ENCODE results near the gene GPA33. TPM values are rescaled to one million over a fixed set of nuclear protein-coding genes. Genes with fewer than 3 reads are reported as not detected.

Gene GPA33
- total RNA-seq, 1 experiment from 2014 or later, result not detected

DNA sequence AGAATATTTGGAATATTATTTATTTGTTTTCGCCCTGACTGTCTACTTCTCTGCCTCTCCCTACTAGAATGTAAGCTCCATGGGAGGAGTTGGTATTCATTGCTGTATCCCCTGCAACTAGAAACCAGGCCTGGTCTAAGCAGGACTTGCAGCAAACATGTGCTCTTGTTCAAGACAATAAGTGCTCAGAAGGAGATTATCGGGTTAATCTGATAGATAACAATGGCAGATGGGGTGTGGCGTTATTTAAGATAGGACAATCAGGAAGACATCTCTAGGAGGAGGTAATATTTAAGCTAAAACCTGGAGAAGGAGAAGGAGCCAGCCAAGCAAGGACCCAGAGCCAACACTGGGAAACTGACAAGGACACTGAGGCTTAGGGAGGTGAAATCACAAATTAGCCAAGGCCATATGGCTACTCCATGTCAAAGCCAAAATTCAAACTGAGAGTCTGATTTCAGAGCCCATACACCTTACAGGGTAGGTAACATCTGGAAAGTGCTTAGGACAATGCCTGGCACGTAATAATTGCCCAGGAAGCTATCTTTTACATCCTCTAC, 45.2 kb upstream of the GPA33 start:
- no peak overlapping the region for H2AK5ac ChIP-seq (ENCODE audit: insufficient read length, low read length)
- no peaks in the 10 kb centered on the region for H3K27me3 ChIP-seq (ENCODE audit: insufficient read depth, low read length)
- H3K79me1 ChIP-seq (ENCODE audit: insufficient read depth, low read depth, low read length, poor library complexity, severe bottlenecking), result no peaks in the 10 kb centered on the region
- no peak overlapping the region for H2BK15ac ChIP-seq (ENCODE audit: low read depth, low read length)
- no peak overlapping the region for H2BK12ac ChIP-seq (ENCODE audit: insufficient read length, low read depth, low read length)
- no peak overlapping the region for H2AFZ ChIP-seq (ENCODE audit: low read length)
- no peaks in the 10 kb centered on the region for H3K9me3 ChIP-seq (ENCODE audit: control insufficient read depth, low read depth, low read length)
- H3K14ac ChIP-seq (ENCODE audit: insufficient read depth, low read length), result no peak overlapping the region
- H3K23me2 ChIP-seq (ENCODE audit: insufficient read length, low read depth, low read length, poor library complexity, severe bottlenecking), result no peaks in the 10 kb centered on the region
- H3K18ac ChIP-seq (ENCODE audit: insufficient read length, low read depth, low read length), result no peak overlapping the region
- H3K27ac ChIP-seq (ENCODE audit: insufficient read length, low read depth, low read length), result no peak overlapping the region
- no peak overlapping the region for H3K4me2 ChIP-seq (ENCODE audit: insufficient read depth, insufficient read length, low read length)
- no peak overlapping the region for H3K4me3 Mint-ChIP-seq
- H3K56ac ChIP-seq (ENCODE audit: insufficient read length, low read depth, low read length), result no peak overlapping the region
- H3K4me1 ChIP-seq (ENCODE audit: insufficient read depth, low read length), result peaks cover 8% of the 10 kb centered on the region
- no peak overlapping the region for H2BK5ac ChIP-seq (ENCODE audit: insufficient read length, low read length)
- H3K79me2 ChIP-seq (ENCODE audit: insufficient read depth, low read length), result no peaks in the 10 kb centered on the region
- H3K23ac ChIP-seq (ENCODE audit: insufficient read length, low read depth, low read length), result no peak overlapping the region
- no peak overlapping the region for H2BK20ac ChIP-seq (ENCODE audit: low read depth, low read length, poor library complexity, severe bottlenecking)
- H3T11ph ChIP-seq (ENCODE audit: low read length), result no peak overlapping the region
- TF ChIP-seq, protein P1, sequence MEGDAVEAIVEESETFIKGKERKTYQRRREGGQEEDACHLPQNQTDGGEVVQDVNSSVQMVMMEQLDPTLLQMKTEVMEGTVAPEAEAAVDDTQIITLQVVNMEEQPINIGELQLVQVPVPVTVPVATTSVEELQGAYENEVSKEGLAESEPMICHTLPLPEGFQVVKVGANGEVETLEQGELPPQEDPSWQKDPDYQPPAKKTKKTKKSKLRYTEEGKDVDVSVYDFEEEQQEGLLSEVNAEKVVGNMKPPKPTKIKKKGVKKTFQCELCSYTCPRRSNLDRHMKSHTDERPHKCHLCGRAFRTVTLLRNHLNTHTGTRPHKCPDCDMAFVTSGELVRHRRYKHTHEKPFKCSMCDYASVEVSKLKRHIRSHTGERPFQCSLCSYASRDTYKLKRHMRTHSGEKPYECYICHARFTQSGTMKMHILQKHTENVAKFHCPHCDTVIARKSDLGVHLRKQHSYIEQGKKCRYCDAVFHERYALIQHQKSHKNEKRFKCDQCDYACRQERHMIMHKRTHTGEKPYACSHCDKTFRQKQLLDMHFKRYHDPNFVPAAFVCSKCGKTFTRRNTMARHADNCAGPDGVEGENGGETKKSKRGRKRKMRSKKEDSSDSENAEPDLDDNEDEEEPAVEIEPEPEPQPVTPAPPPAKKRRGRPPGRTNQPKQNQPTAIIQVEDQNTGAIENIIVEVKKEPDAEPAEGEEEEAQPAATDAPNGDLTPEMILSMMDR (conservative IDR thresholded peaks at IDR 0.05), result no peak
- no peaks in the 10 kb centered on the region for H4K20me1 ChIP-seq (ENCODE audit: control insufficient read depth, insufficient read depth, insufficient read length)
- H3K27ac Mint-ChIP-seq, result peak overlapping the region in 1 of 3 experiments; percentile 42; a peak in 1 of 7 replicates
- WGBS (ENCODE audit: extremely low coverage, insufficient read length, low lambda C conversion rate), result no CpG with 5 or more reads among the region's 4 CpGs
- H3K4ac ChIP-seq (ENCODE audit: low read depth, low read length), result no peak overlapping the region
- no peak overlapping the region for H4K5ac ChIP-seq (ENCODE audit: insufficient read length, low read depth, low read length)
- peaks cover 45 to 49% of the 10 kb centered on the region in 2 experiments for H3K4me1 Mint-ChIP-seq
- H3K27me3 Mint-ChIP-seq (ENCODE audit: low read depth), result peaks cover 1% of the 10 kb centered on the region; the same call in 1 of the 2 replicates
- H4K91ac ChIP-seq (ENCODE audit: insufficient read length, low read depth, low read length), result no peak overlapping the region
- no peak for DNase-seq
- no peak overlapping the region for H2BK120ac ChIP-seq (ENCODE audit: low read depth, low read length, poor library complexity, severe bottlenecking)
- H3K9ac ChIP-seq (ENCODE audit: extremely low read depth, insufficient read length, low read length), result no peak overlapping the region
- peaks cover 4 to 6% of the 10 kb centered on the region in 2 experiments; a peak in 4 of 5 replicates for H3K9me3 Mint-ChIP-seq
- peaks cover 0 to 4% (median 4%) of the 10 kb centered on the region in 3 experiments; a peak in 3 of 7 replicates for H3K36me3 Mint-ChIP-seq (ENCODE audit: insufficient read depth in 1 of 3, low read depth in 3 of 3)
- H4K8ac ChIP-seq (replicated peaks; ENCODE audit: insufficient read length, low read depth, low read length), result no peak overlapping the region
